Ammon's horn (tissue), 1 donor: Measurements from ENCODE around the gene ZNF841.
A peak's percentile ranks its signal among the peaks of the same experiment; 100 is the strongest.
"Not testable (repeated sequence)": the region's sequence is repeated elsewhere in the genome, so short reads cannot be mapped to it uniquely, and the experiment has no call there.

ENCODE experiments used
- DNase-seq: peaks from one replicate; pipeline ENCODE4 v3.0.0-alpha.2; 2016; ENCODE audit warnings: low spot score

The ZNF841 gene

GRCh38 chr19:52066258-52066863 is 29.2 kb downstream of the ZNF841 start:
- no peak for DNase-seq

DNA sequence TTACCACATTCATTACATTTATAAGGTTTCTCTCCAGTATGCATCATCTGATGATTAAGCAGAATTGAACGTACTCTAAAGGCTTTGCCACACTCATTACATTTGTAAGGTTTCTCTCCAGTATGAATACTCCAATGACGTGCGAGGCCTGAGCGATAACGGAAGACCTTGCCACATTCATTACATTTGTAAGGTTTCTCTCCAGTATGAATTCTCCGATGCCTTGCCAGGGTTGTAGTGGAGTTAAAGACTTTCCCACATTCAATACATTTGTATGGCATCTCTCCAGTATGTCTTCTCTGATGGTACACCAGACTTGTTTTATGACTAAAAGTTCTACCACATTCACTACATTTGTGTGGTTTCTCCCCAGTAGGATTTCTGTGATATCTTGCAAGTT is 30.2 kb downstream of the ZNF841 start:
- no peak for DNase-seq

- DNase-seq = not testable (repeated sequence)
Measured at GRCh38 chr19:52056480-52056879, 39.1 kb downstream of the ZNF841 start.

- not testable (repeated sequence) for DNase-seq
Measured at GRCh38 chr19:52051736-52052135, 43.8 kb downstream of the ZNF841 start.

DNA sequence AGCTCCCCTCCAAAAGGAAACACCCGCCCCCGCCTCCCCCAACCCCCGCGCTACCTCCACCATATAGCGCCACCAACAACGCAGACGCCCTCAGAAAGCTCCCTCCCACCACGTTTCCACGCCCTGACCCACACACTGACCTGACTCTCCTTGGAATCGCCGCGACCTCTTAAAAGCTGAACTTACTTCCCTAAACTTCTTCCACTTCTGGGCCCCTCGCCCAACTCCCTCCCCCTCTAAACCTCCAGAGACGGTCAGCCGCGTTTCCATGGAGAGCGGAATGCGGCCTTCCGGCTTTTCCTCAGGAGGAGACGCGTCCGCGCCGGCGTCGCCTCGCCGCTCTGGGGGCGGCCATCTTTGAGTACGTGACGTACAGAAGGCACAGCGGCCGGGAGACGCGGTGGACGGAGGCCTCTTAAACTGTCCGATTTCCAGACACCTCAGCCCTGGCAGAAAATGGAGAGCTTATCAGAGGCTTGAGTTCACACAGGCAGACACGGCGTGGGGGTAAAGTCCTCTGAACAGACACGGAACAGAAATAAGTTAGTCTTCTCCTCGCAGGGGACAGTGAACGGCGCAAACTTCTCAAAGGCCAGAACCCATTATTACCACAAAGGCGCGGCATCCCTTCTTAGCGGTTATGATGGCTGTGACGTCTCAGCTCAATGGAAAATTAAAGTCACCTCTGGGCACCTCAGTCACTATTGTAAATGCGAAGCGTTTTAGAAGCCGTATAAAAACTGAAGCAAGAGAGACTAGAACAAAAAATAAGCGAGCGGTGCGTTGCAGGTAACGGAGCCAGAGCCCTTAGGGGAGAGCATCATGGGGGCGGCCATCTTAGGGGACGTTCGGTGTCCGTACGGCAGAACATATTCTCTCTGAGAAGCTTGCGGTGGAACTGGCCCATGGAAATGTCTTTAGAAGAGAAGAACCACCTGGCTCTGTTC is 46.7 kb downstream of the ZNF841 start, which contains the start of gene ZNF432:
Gene ZNF432 (minus strand): TSS at position 284 of the 947 bp plus-strand sequence. CDS start 1,970 bp downstream, outside the sequence.
- peak; percentile 96 for DNase-seq

- no peak for DNase-seq
Measured at GRCh38 chr19:52039169-52039568, 56.4 kb downstream of the ZNF841 start.

DNA sequence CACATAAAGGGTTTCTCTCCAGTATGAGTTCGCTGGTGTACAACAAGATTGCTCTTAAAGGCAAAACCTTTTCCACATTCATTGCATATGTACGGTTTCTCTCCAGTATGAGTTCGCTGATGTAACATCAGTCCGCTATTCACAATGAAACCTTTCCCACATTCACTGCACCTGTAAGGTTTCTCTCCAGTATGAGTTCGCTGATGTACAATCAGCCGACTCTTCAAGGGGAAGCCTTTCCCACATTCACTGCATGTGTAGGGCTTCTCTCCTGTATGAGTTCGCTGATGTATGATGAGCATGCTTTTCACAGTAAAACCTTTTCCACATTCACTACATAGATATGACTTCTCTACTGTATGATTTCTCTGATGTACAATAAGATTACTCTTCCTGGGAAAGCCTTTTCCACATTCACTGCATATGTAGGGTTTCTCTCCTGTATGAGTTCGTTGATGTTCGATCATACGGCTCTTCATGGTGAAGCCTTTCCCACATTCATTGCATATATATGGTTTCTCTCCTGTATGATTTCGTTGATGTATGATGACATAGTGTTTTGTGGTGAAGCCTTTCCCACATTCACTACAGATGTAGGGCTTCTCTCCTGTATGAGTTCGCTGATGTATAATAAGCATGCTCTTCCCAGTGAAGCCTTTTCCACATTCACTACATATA is 61.4 kb downstream of the ZNF841 start:
- no peak for DNase-seq

- no peak for DNase-seq
Measured at GRCh38 chr19:52028780-52029123, 66.8 kb downstream of the ZNF841 start.

DNA sequence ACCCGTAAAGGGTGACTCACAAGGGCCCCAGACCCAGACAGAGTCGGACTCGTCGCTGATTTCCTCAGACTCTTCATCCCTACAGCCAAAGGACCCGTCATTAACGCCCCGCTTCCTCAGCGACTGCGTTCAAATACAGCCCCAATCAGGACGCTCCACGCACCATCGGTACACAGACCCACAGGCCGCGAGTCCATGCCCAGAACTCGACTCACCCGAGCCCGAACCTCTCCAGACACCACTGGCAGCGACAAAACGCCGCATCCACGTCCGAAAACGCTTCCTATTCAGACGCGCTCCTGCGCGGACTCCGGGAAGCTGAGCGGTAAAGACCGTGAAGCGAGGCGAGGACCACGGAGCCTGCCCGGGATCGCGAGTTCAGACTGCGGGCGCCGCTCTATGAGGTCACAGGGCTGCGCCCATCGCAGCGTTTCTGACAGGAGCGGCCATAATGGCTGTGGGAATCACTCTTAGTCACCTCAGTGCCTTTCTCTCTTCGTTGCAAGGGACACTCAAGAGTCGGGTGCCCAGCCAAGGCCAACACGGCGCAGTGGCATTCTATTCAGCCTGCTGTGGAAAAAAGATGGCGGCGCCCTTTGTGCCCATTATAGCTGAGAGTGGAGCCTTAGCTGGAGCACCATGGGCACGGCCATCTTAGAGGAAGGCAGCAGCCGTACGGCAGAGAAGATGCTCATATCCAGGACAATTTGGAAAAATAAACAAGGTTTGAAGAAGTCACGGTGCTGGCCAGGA is 67.4 kb downstream of the ZNF841 start, which contains the start of gene ZNF614:
Gene ZNF614 (minus strand): TSS at position 353 of the 753 bp plus-strand sequence. CDS start 2,634 bp downstream, outside the sequence.
- DNase-seq = peak; percentile 90

- not testable (repeated sequence) for DNase-seq
Measured at GRCh38 chr19:52026255-52026990, 69.1 kb downstream of the ZNF841 start.

GRCh38 chr19:52024478-52024877 is 71.1 kb downstream of the ZNF841 start:
- DNase-seq = not testable (repeated sequence)

DNA sequence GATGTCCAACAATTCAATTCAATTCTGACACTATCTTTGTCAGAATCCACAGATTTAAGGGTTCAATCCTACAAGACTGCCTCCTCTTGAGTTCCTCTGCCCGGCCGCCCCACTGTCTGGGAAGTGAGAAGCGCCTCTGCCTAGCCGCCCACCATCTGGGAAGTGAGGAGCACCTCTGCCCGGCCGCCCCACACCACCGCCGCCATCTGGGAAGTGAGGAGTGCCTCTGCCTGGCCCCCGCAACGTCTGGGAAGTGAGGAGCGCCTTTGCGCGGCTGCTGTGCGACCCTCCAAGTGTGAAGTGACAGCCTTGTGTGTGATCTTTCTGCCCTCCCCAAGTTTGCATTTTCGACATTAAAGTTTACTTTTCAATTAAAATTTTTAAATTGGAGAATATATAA is 73.4 kb downstream of the ZNF841 start:
- DNase-seq = no peak

- no peak for DNase-seq
Measured at GRCh38 chr19:52020506-52020905, 75.1 kb downstream of the ZNF841 start.
